Liver (tissue), 9 donors: ENCODE measurements around the gene NRIP2. TPM values are rescaled to one million over a fixed set of nuclear protein-coding genes. Genes with fewer than 3 reads are reported as not detected.

ENCODE experiments used
- DNase-seq: peaks from one replicate; pipeline ENCODE4 v3.0.0-alpha.2; 2017; ENCODE audit warnings: low spot score
- H3K27ac ChIP-seq, 2 donors: one replicate each; pipeline ENCODE4 v1.7.0; 2013; ENCODE audit warnings: inconsistent platforms in 2 of 2, low read length in 2 of 2, control low read depth in 1 of 2, low read depth in 1 of 2, mild to moderate bottlenecking in 1 of 2
- H3K27me3 ChIP-seq, 4 donors: one replicate each; pipeline versions ENCODE4 v1.6.1 to v1.7.0; 2013; ENCODE audit warnings: low read length in 3 of 4, inconsistent platforms in 1 of 4, mild to moderate bottlenecking in 1 of 4, moderate library complexity in 1 of 4; ENCODE audit not compliant: control insufficient read depth in 4 of 4, insufficient read depth in 4 of 4
- H3K36me3 ChIP-seq, 4 donors: one replicate each; pipeline versions ENCODE4 v1.6.1 to v1.7.0; 2013; ENCODE audit warnings: low read length in 3 of 4, mild to moderate bottlenecking in 3 of 4, low read depth in 1 of 4, moderate library complexity in 1 of 4; ENCODE audit not compliant: control insufficient read depth in 4 of 4, insufficient read depth in 3 of 4
- H3K4me1 ChIP-seq, 4 donors: one replicate each; pipeline versions ENCODE4 v1.6.1 to v1.7.0; 2013; ENCODE audit warnings: low read length in 3 of 4, mild to moderate bottlenecking in 3 of 4, moderate library complexity in 1 of 4; ENCODE audit not compliant: control insufficient read depth in 4 of 4, insufficient read depth in 4 of 4
- H3K4me3 ChIP-seq, 3 donors: one replicate each; pipeline versions ENCODE4 v1.6.1 to v1.7.0; 2013; ENCODE audit warnings: low read length in 3 of 3, control low read depth in 1 of 3, low read depth in 1 of 3, mild to moderate bottlenecking in 1 of 3
- H3K9ac ChIP-seq, 2 donors: one replicate each; pipeline ENCODE4 v1.7.0; 2013; ENCODE audit warnings: low read length in 2 of 2, mild to moderate bottlenecking in 2 of 2, moderate library complexity in 2 of 2, control low read depth in 1 of 2, low read depth in 1 of 2
- H3K9me3 ChIP-seq, 4 donors: one replicate each; pipeline versions ENCODE4 v1.6.1 to v1.7.0; 2013; ENCODE audit warnings: low read length in 3 of 4; ENCODE audit not compliant: control insufficient read depth in 4 of 4
- ATF3 ChIP-seq: IDR thresholded peaks from 2 replicates; pipeline ENCODE4 v1.6.1; 2016; ENCODE audit warnings: antibody characterized with exemption
- EGR1 ChIP-seq, 2 donors: IDR thresholded peaks; 2 replicates each; pipeline ENCODE4 v1.6.1; 2016 to 2018; ENCODE audit warnings: antibody characterized with exemption in 2 of 2, low read depth in 2 of 2
- GABPA ChIP-seq, 2 donors: IDR thresholded peaks in 1 of 2; conservative IDR thresholded peaks in 1 of 2; 2 replicates each; pipeline ENCODE4 v1.6.1; 2016; ENCODE audit warnings: antibody characterized with exemption in 2 of 2, mild to moderate bottlenecking in 1 of 2, moderate library complexity in 1 of 2
- HNF4G ChIP-seq: IDR thresholded peaks from 2 replicates; pipeline ENCODE4 v1.6.1; 2016; ENCODE audit warnings: antibody characterized with exemption
- MAX ChIP-seq: IDR thresholded peaks from 2 replicates; pipeline ENCODE4 v1.6.1; 2016; ENCODE audit warnings: antibody characterized with exemption
- NR2F2 ChIP-seq: IDR thresholded peaks from 2 replicates; pipeline ENCODE4 v1.6.1; 2016; ENCODE audit warnings: antibody characterized with exemption
- RAD21 ChIP-seq, 2 donors: IDR thresholded peaks; 2 replicates each; pipeline ENCODE4 v1.6.1; 2016; ENCODE audit warnings: antibody characterized with exemption in 2 of 2, mild to moderate bottlenecking in 2 of 2
- RXRA ChIP-seq, 2 donors: IDR thresholded peaks; 2 replicates each; pipeline ENCODE4 v1.6.1; 2017 to 2018; ENCODE audit warnings: antibody characterized with exemption in 2 of 2, mild to moderate bottlenecking in 1 of 2
- SP1 ChIP-seq: IDR thresholded peaks from 2 replicates; pipeline ENCODE4 v1.6.1; 2018; ENCODE audit warnings: antibody characterized with exemption, mild to moderate bottlenecking
- TAF1 ChIP-seq: conservative IDR thresholded peaks from 2 replicates; pipeline ENCODE4 v1.6.1; 2016; ENCODE audit warnings: antibody characterized with exemption, mild to moderate bottlenecking
- WGBS: extraction: QIAGEN DNeasy Blood & Tissue Kit; methylation state at CpG from one replicate; pipeline ENCODE4 v1.1.7; 2013; 5-methylcytosine and 5-hydroxymethylcytosine counted together
- polyA plus RNA-seq, 2 donors: library from polyadenylated mRNA; stranded (reverse) in 1 of 2; unstranded in 1 of 2; fragments of 200-250 nt in 1 of 2; fragments of >200 nt in 1 of 2; fragmentation: Nextera tagmentation in 1 of 2; extraction: Ambion mirVana in 1 of 2; gene quantifications; one replicate each; pipeline versions ENCODE4 v1.2.1 to v1.2.3, GENCODE V29; 2013 to 2015
- total RNA-seq, 2 donors: library from RNA; depleted of rRNA; stranded (reverse); fragments of >200 nt; gene quantifications; one replicate each; pipeline ENCODE4 v1.2.3, GENCODE V29; 2014
- donor health status: healthy.
- donor health status: healthy.
- donor health status: healthy.
- donor health status: healthy.
- donor health status: healthy.

The NRIP2 gene
- total and polyA plus RNA-seq, 4 donors, result 0.19 to 0.46 (median 0.23) TPM

- peaks cover 11 to 53% (median 46%) of the 10 kb centered on the region in 4 donors for H3K36me3 ChIP-seq
Observed at GRCh38 chr12:2797721-2798418, 37.0 kb downstream of the NRIP2 start.

GRCh38 chr12:2796187-2796666 is 38.6 kb downstream of the NRIP2 start:
- H3K9me3 ChIP-seq, result no peaks in the 10 kb centered on the region
- H3K4me1 ChIP-seq, result peaks cover 4 to 31% (median 20%) of the 10 kb centered on the region in 4 donors
- no peak for DNase-seq
- H3K9ac ChIP-seq, result peak overlapping the region; percentile 13 to 73
- peak overlapping the region; percentile 65 to 83 for H3K27ac ChIP-seq
- H3K4me3 ChIP-seq, result peak overlapping the region; percentile 79 to 93 (median 87)
- peaks cover 6 to 38% (median 34%) of the 10 kb centered on the region in 4 donors for H3K36me3 ChIP-seq
- H3K27me3 ChIP-seq, result no peaks in the 10 kb centered on the region
- TF ChIP-seq GABPA (IDR thresholded peaks at IDR 0.05 in 1 of 2, conservative IDR thresholded peaks at IDR 0.05 in 1 of 2) (peak in 1 of 2 donors; percentile 6), NR2F2 (no peak), TAF1 (no peak), HNF4G (no peak)
- 2% methylated on average over 14 of the region's 14 CpGs for whole genome bisulfite sequencing

More at GRCh38 chr12:2797721-2798418, 37.0 kb downstream of the NRIP2 start:
- H3K9me3 ChIP-seq, result no peaks in the 10 kb centered on the region
- peaks cover 4 to 31% (median 20%) of the 10 kb centered on the region in 4 donors for H3K4me1 ChIP-seq
- 64% methylated on average over 7 of the region's 7 CpGs for WGBS
- no peak for TF ChIP-seq SP1
- TF ChIP-seq RAD21 (IDR thresholded peaks at IDR 0.05), result peak; percentile 26 to 31
- no peak for DNase-seq
- H3K27ac ChIP-seq, result no peak overlapping the region
- no peak overlapping the region for H3K9ac ChIP-seq
- H3K4me3 ChIP-seq, result no peak overlapping the region
- H3K27me3 ChIP-seq, result no peaks in the 10 kb centered on the region

- Histone ChIP-seq H3K27ac (peak overlapping the region; percentile 83 to 84), H3K36me3 (peaks cover 3 to 31% (median 28%) of the 10 kb centered on the region in 4 donors), H3K4me1 (peaks cover 4 to 31% (median 20%) of the 10 kb centered on the region in 4 donors), H3K27me3 (no peaks in the 10 kb centered on the region), H3K9ac (peak overlapping the region; percentile 73 to 75), H3K9me3 (no peaks in the 10 kb centered on the region), H3K4me3 (peak overlapping the region; percentile 79 to 93 (median 87))
- WGBS, result under 1% methylated on average over 111 of the region's 111 CpGs
- TF ChIP-seq RXRA (IDR thresholded peaks at IDR 0.05), result no peak
- TF ChIP-seq EGR1 (IDR thresholded peaks at IDR 0.05; ENCODE audit: low read depth in 2 of 2), result no peak
- peak in 1 of 2 donors; percentile 13 for TF ChIP-seq GABPA (IDR thresholded peaks at IDR 0.05 in 1 of 2, conservative IDR thresholded peaks at IDR 0.05 in 1 of 2)
- TF ChIP-seq ATF3, result no peak
- TF ChIP-seq TAF1, result no peak
- no peak for TF ChIP-seq MAX
- peak; percentile 83 for DNase-seq
Observed at GRCh38 chr12:2795291-2796186, 39.3 kb downstream of the NRIP2 start.
